M059J (cell line): Measurements from ENCODE around the gene CNKSR1. TPM values are rescaled to one million over a fixed set of nuclear protein-coding genes. Genes with fewer than 3 reads are reported as not detected.

ENCODE experiments used
- DNase-seq: peaks from one replicate; pipeline ENCODE4 v3.0.0-alpha.2; 2012; ENCODE audit warnings: low read depth
- total RNA-seq: library from RNA; depleted of rRNA; stranded (reverse); fragments of >200 nt; shearing (Covaris generic); gene quantifications from 2 replicates; pipeline ENCODE4 v1.2.3, GENCODE V29; 2014; rRNA removed

Gene CNKSR1, protein sequence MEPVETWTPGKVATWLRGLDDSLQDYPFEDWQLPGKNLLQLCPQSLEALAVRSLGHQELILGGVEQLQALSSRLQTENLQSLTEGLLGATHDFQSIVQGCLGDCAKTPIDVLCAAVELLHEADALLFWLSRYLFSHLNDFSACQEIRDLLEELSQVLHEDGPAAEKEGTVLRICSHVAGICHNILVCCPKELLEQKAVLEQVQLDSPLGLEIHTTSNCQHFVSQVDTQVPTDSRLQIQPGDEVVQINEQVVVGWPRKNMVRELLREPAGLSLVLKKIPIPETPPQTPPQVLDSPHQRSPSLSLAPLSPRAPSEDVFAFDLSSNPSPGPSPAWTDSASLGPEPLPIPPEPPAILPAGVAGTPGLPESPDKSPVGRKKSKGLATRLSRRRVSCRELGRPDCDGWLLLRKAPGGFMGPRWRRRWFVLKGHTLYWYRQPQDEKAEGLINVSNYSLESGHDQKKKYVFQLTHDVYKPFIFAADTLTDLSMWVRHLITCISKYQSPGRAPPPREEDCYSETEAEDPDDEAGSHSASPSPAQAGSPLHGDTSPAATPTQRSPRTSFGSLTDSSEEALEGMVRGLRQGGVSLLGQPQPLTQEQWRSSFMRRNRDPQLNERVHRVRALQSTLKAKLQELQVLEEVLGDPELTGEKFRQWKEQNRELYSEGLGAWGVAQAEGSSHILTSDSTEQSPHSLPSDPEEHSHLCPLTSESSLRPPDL
- total RNA-seq = 0.49 TPM in 1 of 2 replicates, not detected in the other

GRCh38 chr1:26177182-26177684, at the start of gene CNKSR1:
CNKSR1 (plus strand) TSS chr1:26177491; CDS start chr1:26177548, 57 bp downstream.
- DNase-seq = no peak

GRCh38 chr1:26129778-26130177, 47.5 kb upstream of the CNKSR1 start:
- no peak for DNase-seq

GRCh38 chr1:26130695-26131094, 46.6 kb upstream of the CNKSR1 start:
- DNase-seq = no peak

- peak; percentile 55 for DNase-seq
Observed at GRCh38 chr1:26132128-26132833, 45.0 kb upstream of the CNKSR1 start.

DNA sequence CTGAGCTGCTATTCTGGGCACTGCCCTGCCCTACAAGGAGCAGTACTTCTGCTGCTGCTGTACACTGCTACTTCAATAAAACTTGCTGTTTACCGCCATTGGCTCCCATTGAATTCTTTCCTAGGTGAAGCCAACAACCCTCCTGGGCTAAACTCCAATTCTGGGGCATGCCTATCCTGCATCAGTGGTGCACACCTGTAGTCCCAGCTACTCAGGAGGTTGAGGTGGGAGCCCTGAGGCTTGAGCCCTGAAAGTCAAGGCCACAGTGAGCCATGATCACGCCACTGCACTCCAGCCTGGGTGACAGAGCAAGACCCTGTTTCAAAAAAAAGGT, 44.5 kb upstream of the CNKSR1 start:
- no peak for DNase-seq

DNA sequence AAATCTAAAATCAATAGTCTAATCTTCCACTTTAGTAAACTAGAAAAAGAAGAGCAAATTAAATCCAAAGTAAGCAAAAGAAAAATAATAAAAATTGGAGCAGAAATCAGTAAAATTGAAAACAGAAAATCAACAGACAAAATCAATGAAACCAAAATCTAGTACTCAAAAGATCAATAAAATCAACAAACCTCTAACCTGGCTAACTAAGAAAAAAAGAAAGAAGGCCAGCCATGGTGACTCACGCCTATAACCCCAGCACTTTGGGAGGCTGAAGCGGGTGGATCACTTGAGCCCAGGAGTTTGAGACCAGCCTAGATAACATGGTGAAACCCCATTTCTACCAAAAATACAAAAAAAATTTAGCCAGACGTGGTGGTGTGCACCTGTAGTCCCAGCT, 42.8 kb upstream of the CNKSR1 start:
- no peak for DNase-seq

DNA sequence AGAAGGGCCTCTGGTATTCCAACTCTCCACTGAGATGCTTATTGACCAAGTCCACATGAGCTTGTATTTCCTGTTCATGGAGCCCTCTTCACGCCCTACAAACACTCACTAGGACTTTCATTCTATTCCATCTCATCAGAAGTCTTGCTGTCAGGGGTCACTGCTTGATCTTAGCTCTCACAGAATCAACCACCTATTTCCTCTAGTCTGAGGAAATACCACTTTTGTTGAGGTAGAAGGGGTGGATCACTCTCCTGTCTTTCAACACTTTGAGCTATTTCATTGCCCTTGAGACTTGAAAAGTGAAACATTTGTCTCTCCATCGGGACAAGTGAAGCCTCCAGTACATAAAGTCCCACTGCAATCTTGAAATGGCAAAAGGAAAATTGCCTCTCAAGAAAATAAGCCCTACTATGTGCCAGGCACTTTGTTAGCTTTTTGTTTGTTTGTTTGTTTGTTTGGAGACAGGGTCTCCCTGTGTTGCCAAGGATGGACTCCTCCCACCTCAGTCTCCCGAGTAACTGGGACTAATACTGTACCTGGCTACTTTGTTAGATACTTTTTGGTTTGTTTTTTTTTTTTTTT, 38.2 kb upstream of the CNKSR1 start:
- DNase-seq = no peak

DNA sequence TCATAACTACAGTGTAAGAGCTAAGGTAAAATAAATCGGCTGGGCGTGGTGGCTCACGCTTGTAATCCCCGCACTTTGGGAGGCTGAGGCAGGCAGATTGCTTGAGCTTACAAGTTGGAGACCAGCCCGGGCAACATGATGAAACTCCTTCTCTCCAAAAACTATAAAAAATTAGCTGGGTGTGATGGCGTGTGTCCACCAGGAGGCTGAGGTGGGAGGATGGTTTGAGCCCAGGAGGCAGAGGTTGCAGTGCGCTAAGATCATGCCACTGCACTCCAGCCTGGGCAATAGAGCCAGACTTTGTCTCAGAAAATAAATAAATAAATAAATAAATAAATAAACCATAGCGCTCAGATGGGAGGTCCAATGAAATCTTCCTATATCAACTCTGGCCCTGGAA, 35.1 kb upstream of the CNKSR1 start:
- no peak for DNase-seq

- peak; percentile 83 for DNase-seq
Observed at GRCh38 chr1:26145041-26145959, 32.0 kb upstream of the CNKSR1 start.

DNA sequence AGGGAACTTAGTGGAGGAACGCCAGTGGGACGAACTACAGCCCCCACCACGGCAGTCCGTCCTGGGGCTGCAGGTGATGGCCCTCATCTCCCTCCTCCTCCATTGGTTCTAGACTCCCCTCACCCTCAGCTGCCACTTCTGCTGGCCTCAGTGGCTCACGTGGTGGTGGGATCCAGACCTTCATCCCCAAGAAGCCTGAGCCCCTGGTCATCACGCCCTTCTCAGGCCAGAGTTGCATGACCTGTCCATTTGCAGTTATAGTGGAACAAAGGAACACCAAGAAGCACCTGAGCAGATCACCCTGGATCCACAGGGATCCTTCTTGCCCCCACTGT, 31.4 kb upstream of the CNKSR1 start:
- no peak for DNase-seq

DNA sequence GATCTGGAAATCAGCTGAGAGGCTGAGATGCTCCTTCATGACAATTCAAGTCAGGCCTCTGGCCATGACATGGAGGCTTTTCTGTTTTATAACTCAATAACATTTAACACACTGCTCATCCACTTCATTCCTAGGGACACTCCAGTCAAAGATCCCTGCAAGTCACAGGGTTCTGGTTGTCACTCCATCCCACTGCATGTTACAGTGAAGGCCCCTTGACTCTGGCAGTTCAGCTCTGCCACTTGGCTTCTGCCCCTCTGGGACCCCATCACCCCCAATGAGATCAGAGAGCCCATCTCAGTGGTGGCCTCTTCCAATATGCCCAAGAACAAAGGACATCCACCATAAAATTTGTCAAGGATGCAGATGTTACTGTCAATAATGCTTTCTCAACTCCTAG, 28.4 kb upstream of the CNKSR1 start:
- no peak for DNase-seq

DNA sequence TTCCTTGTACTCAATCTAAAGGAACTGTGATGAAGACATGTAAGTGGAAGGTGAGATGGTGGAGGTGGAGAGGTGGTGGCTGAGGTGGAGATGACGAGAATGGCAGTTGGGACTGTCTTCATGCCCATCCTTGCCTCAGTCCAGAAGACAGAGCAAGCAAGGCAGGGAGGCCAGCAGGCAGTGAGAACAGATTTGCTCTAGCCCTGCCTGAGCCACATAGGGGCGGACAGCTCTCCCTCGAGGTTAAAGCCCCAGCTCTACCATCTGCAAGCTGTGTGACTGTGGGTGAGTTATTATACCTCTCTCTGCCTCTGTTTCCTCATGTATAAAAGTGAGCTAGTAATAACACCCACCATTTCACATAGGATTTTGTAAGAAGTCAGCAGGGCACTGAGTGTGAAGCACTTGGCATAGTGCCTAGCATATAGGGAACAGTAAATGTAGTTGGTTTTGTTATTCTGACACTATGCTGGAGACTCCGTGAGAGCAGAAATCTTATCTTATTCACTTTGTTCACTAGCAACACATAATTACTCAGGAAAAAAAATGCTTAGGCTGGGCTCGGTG, 23.2 kb upstream of the CNKSR1 start:
- DNase-seq = no peak

DNA sequence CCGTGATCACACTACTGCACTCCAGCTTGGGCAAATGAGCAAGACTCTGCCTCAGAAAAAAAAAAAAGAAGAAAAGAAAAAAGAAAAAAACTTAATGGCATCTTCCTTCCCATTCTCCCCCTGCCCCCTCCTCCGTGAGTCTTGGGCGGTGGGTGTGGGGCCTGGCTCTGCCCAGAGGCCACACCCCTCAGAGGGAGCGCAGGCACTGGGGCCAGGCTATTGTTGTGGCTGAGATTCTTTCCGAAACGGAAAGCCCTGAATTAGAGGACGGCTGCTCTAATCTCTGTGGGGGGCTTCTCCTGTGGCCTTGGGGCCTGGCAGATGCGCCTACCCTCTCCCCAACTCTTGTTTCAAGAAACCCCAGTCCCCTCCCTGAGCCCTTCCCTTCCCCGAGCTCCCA, 22.5 kb upstream of the CNKSR1 start:
- DNase-seq = no peak

DNA sequence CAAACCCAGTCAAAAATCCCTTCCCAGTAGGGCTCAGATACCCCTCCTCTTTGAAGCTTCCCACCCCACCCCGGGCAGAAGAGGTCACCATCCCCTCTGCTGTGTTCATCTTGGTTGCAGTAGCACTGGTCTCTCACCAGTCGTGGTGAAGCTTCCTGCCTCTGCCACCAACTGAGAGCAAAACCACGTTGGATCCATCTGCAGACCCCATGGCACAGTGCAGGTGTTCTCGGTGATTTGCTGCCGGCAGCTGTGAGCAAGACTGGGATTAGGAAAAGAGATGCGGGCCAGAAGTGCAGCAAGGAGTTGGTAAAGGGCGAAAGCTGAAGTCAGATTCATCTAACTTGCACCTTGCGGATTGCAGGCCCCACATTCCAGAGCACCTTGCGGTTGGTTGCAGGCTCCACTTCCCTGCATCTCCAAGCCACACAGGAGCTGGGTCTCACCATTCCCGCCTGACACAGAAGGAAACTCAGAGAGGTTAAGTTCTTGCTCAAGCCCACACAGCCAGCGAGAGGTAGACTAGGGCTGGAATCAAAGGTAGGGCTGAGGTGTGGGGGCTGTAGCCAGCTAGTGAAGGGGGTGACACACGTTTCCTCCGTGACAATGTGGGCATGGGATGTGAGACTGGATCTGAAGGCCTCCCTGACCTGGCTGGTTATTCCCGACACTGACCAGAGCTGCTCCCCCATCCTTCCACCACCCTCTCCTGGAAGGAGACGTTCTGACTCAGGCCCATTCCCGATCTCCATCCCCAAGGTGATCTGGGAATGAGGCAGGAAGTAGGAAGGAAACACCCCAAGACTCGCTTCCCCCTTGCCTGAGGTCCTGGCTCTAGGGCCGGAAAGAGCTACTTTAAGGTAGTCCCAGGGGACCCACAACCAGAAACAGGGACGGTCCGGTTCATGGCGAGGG, 21.7 kb upstream of the CNKSR1 start:
- no peak for DNase-seq

GRCh38 chr1:26156285-26157038, 20.8 kb upstream of the CNKSR1 start:
- peak; percentile 30 for DNase-seq

GRCh38 chr1:26158271-26158907, 18.9 kb upstream of the CNKSR1 start:
- no peak for DNase-seq

GRCh38 chr1:26158908-26159742, 18.2 kb upstream of the CNKSR1 start, which contains the start of gene FAM110D:
FAM110D (plus strand) TSS chr1:26159079; CDS start chr1:26161292, 2,213 bp downstream.
- DNase-seq = peak; percentile 26

- no peak for DNase-seq
Observed at GRCh38 chr1:26159743-26160039, 17.6 kb upstream of the CNKSR1 start.
